ENCODE results near the gene SH3BGRL2.
"Not testable (repeated sequence)": the region's sequence is repeated elsewhere in the genome, so short reads cannot be mapped to it uniquely, and the experiment has no call there.

SH3BGRL2 gene

DNA sequence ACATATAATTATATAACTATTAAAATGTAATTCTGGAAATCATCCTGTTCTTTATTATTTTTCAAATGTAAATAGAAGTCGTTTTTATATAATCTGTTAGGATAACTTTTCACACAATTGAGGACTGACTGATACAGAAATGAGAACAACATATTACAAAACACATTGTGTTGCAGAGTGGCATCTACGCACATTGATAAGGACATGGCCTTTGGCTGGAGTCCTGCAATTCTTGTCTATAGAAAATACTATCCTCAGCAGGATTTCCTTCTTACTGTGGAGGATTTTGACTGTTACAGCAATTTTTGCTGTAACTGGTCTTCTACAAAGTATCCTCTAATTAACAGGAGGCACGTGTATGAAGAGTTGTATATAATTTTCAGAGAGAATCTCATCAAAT is 19.8 kb downstream of the SH3BGRL2 start:
- DNase-seq = no peak

DNA sequence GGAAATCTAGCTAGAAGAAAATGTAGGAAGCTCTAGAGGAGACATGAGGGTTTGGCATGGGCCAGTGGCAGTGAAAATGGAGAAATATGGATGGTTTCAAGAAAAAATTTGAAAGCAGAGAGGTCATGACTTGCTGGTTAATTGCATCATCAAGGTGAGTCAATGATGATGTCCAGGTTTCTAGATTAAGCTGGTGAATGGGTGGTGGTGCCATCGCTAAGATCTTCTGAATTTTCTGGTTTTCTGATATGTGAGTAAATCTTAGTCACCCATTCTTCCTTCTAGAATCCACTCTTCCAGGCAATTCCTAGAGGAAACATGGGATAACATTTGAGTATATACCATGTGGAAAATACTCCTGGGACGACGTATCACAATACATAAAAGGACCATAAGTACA is 25.0 kb downstream of the SH3BGRL2 start:
- no peak for DNase-seq

- DNase-seq = no peak
Measured at GRCh38 chr6:79657238-79657637, 26.1 kb downstream of the SH3BGRL2 start.

GRCh38 chr6:79663655-79664054 is 32.5 kb downstream of the SH3BGRL2 start:
- DNase-seq = not testable (repeated sequence)

DNA sequence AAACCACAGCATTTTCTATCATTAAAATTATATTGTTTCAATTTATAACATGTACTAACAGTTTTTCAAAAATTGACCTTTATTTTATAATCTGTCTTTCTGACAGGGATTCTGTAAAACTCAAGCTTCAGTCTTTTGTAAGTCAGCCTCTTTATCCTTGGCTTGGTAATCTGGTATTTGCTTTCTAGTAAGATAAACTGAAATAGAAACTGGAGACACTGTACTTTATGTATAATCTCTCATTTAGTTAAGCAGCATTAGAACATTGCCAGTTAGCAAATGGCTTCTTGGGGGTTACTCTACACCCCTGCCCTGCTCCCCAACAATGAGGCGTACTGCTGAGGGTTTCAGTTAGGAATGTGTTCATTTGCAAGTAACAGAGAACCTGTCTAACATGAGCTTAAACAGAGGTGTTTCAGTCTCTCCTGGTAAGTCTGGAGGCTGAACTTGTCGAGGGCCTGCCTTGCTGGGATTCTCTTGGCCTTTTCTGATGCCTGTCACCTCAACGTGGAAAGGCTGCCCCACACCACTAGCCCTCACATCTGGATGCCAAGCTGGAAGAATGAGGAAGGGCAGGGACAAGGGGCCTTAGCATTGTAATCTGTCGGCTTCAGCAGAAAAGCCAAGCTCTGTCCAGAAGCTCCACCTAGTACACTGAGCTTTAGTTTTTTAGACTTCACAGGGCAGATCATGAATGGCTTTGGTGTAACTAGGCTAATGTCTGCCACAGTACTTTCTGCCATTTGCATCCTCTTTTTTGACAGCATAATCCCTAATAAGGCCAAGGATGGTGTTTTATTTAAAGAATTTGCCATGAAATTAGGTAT is 34.8 kb downstream of the SH3BGRL2 start:
- DNase-seq = no peak

DNA sequence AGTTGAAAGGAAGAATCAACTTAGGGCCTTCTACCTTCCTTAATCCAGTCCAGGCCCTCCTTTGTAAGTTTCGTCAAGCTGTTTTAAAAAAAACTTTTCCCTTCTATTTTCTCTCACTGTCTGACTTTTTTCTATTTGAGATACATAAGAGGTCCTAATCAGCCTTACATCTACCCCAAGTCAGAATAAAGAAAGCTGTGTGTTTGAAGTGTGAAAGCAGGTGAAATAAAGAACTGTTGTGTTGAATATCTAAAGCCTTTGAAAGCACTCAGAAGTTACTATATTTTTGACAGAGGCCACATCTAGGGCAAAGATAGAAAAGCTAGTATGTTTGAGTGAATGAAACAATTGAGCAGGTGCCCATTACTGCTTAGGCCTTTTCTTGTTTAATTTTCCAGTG is 35.5 kb downstream of the SH3BGRL2 start:
- no peak for DNase-seq

- DNase-seq = no peak
Measured at GRCh38 chr6:79668381-79668780, 37.3 kb downstream of the SH3BGRL2 start.

DNA sequence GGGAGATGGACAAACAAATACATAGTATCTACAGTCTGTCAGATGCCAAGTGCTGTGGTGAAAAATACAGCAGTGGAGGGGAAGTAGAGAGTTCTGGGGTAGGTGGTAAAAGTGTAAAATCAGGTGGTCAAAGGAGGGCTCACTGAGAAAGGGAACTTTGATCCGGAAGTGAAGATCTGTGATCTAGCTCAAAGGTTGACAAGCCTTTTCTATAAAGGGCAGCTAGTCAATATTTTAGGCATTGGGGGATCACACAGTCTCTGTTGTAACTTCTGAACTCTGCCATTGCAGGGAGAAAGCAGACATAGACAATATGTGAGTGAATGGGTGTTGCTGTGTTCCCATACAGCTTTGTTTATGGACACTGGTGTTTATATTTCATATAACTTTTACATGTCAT is 38.6 kb downstream of the SH3BGRL2 start:
- no peak for DNase-seq

DNA sequence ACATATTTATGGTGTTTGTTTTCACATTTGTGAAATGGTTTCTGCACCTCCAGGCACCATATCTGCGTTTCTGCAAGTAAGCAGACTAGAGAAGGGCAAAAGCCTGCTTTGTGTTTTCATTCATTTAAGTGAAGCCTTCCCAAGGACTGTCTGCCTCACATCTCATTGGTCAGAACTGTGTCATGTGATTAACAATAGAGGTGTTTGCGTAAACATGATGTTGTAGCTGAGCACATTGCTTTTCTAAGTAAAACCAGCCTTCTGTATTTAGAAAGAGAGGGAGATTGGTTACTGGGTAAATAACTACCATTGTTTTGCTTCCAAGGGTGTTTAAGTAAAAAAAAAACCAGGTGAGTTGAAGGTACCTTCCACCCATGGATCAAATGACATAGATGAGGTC is 39.7 kb downstream of the SH3BGRL2 start:
- no peak for DNase-seq

GRCh38 chr6:79671600-79672266 is 40.6 kb downstream of the SH3BGRL2 start:
- no peak for DNase-seq

DNA sequence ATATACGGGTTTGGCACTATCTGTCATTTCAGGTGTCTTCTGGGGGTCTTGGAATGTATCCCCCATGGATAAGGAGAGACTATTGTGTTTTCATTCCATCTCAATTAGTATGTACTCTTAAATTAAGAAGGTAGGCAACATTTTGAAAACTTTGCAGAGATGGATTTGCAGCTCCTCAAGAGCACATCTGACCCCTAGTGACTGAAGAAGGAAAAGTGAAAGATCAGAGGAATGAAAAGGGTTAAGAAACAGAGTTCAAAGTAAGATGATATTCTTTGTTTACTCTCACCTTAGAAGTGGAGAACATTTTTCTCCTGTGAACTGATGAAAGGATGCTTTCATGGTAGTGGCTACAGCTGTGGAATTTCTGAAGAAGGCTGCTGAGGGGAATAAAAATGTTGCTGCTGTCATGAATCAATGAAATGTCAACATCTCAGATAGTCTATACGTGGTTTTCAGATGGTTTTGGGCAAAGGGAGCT is 41.5 kb downstream of the SH3BGRL2 start:
- no peak for DNase-seq

- no peak for DNase-seq
Measured at GRCh38 chr6:79673947-79674346, 42.8 kb downstream of the SH3BGRL2 start.

DNA sequence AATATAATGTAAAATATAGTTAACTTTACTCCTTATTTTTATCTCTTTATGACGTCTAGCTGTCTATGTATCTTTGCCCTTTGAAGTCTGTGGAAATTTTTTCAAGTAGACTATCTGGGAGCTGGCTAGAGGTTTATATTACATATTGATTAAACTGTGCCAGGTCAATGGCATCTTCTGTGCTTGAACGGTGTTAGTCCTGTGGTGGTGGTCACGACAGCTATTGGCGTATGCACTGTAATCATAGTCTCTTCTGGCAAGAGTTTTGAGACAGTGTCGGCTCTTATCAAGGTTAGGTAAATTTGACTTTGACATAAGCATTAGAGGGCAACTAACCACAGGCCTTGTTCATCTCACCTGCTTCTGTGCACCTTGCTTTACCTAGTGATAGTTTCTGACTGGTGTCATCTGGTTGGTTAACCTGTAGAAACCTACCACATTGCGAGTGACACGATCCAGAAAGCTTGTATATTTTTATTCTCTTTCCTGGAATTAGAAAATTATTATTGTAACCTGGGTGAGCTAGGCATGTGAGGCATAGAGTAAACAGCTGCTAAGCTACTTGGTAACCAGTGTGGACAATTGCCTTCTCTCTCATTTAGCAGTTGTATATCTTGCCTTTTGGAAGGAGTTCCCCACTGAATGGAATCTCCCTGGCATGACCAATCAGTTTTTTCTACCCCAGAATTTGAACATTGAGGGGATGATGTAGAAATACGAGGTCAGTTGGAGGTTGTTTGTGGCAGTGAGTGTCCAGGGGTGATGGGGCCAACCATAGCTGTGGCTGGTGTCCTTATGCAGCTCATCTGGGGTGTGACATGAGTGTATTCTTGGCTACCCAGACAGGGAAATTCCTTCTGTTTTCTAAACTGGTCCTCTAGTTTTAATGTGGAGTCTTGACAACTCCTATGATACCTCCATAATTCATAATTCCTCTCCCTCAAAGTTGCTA is 45.9 kb downstream of the SH3BGRL2 start:
- DNase-seq = no peak

GRCh38 chr6:79682682-79683081 is 51.6 kb downstream of the SH3BGRL2 start:
- DNase-seq = not testable (repeated sequence)

GRCh38 chr6:79684876-79685275 is 53.7 kb downstream of the SH3BGRL2 start:
- no peak for DNase-seq

DNA sequence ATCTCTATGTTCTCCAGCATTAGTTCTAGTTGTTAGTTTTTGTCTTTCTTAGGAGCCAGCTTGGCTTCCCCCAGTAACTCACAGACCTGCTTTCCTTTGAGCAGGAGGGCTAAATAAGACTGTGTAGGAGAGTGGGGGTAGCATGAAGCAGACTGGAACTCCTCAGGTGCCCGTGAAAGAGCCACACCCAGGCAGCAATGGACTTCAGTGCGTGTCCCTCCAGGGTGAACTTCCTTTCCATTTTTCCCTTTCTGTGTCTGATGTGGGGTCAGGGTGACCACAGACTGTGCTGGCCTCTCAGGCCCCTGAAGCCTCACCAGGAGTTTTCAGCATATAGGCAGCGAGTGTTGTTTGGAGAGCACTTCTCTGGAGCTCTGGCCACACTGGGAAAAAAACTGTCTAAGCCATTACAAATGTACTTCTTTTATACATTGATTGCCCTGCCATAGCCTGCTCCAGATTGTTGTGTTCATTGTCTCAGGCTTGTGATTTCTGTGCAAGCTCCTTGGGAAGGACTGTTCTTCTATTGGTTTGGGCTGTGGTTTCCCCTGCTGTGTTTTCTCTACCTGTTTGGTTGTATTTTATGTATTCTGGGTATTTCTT is 55.7 kb downstream of the SH3BGRL2 start:
- DNase-seq = no peak

DNA sequence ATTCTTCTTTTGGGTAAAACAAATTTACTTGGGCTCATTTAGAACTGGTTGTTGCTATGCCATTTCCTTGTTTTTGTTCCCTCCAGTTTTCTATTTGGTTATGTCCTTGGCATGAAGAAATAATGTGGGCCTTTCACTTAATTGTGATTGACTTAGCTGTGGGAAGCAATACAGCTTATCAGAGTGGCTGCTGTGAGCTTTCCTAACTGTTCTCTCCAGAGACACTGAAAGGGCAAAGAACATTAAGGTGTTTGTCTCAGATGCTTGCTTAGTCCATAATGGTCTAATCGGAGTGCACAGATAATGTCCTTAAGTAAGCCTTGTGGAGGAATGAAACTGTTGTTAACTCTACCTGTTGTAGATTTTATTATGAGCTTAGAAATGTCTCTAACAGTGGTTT is 56.6 kb downstream of the SH3BGRL2 start:
- peak in 1 of 2 donors; percentile 47 for DNase-seq

GRCh38 chr6:79694156-79694555 is 63.0 kb downstream of the SH3BGRL2 start:
- DNase-seq = no peak

DNA sequence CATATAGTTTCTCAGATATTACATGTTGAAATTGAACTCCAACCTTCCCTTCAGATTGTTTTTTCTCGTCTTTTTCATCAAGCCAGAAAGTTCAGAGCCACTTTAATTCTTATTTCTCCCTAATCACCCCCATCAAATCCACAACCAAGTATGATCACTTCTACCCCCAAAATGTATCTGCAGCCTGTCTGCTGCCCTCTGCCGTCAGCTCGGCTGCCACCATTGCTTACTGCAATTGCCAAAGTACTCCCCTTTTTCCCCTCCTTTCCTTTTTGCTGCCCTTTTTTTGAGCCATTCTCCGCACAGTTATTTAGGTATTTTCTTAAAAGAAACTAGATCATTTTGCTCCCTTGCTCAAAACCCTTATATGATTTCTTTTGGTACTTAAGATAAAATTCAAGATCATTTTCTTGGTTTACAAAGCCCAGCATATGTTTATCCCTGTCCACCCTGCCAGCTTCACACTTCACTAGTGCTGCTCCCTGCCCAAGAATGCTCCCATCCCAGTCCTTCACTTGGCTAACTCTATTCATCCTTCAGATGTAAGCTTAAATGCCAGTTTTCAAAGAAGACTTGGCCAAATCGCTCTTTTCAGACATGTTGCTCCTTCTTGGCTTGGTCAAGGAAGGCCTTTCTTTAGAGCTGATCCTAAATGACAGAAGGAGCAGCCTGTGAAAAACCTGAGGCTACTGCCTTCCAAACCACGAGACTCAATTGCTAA is 63.7 kb downstream of the SH3BGRL2 start:
- no peak for DNase-seq

DNA sequence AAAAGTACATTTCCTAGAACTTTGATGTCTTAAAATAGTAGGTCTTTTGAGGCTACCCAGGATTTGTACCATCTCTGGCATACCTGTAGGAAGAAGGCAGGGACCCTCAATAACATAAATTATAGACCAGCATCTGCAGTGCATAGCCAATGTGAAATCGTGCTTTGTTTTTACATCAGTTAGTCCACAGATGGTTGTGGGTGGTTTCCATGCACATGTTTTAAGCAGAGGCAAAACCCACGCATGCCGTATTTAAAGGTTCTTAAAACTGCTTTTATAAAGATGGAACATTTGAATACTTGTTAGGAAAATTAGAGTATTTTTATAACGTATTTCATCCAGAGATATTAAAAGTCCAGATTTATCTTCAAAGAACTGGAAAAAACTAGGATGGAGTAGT is 66.3 kb downstream of the SH3BGRL2 start:
- peak in 1 of 2 donors; percentile 53 for DNase-seq

GRCh38 chr6:79699606-79700005 is 68.5 kb downstream of the SH3BGRL2 start:
- no peak for DNase-seq

DNA sequence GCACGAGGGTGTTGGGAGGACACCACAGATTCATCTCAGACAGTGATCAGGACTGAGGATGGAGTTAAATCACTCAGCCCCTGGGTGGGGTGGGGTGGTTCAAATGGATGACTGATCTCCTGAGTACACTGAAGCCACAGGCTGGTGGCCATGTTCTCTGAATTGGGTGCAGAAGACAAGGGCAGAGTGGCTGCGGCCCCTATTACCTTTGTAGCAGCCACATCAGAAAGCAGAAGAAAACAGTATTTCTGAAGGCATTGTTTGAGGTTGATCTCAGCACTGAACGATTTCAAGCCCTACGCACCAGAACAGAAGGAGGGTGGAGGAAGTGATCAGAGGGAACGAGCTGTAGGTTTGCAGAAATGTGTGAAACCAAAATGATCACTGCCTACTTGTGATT is 71.6 kb downstream of the SH3BGRL2 start:
- DNase-seq = peak in 1 of 2 donors; percentile 32

Data from hippocampal formation (tissue), 2 donors.